SH-SY5Y (cell line): Measurements from ENCODE around the gene CCND2.

Source experiments
- GATA2 ChIP-seq: IDR thresholded peaks from 2 replicates; pipeline ENCODE4 v1.6.1; 2011; ENCODE audit warnings: mild to moderate bottlenecking, low read depth, low read length
- GATA3 ChIP-seq: IDR thresholded peaks from 2 replicates; pipeline ENCODE4 v1.6.1; 2011; ENCODE audit warnings: low read depth, mild to moderate bottlenecking, low read length, moderate library complexity

DNA sequence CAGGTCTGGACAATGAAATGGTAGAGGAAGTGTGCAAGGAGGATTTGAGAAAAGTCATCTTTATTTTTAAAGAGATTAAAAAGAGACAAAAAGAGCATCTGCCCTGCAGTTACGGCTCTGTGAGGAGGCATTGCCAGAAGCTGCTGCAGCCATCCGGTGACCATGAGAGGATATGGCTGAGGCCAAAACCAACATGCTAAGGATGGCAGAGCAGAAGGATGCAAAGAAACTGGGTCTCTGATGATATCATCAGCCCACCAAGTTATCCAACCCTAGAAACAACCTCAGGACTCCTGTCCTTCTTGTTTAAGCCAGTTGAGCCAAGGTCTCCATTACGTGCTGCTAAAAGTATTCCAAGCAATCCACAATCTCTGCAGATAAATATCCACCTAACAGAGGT is 48.0 kb upstream of the CCND2 start:
- no peak for TF ChIP-seq GATA3
- TF ChIP-seq GATA2 = no peak
